SK-N-SH treated with all-trans-retinoic acid at 6 μM for 48 hours (cell line): Measurements from ENCODE around the gene UNC45A.

Experiments
- ATAC-seq: fragments of 200-7000 bp; cut with Tn5 transposase; 3 replicates; pipeline ENCODE4 v1.9.1; 2020; ENCODE audit warnings: mild to moderate bottlenecking, moderate library complexity
- ARNTL ChIP-seq: fragments of 450-650 bp; formaldehyde crosslinking; IDR thresholded peaks from 2 replicates; pipeline ENCODE4 v1.5.0; 2020; ENCODE audit warnings: low read depth, mild to moderate bottlenecking, moderate library complexity, borderline replicate concordance
- BACH2 ChIP-seq: fragments of 250-450 bp; sonication (Bioruptor Pico); IDR thresholded peaks from 2 replicates; pipeline ENCODE4 v1.9.0; 2021; ENCODE audit warnings: mild to moderate bottlenecking, borderline replicate concordance
- CSDC2 ChIP-seq: fragments of 250-450 bp; sonication (Bioruptor Pico); IDR thresholded peaks from 2 replicates; pipeline ENCODE4 v1.5.0; 2020; ENCODE audit warnings: mild to moderate bottlenecking, moderate library complexity
- ESRRG ChIP-seq: fragments of 250-450 bp; sonication (Bioruptor Pico); IDR thresholded peaks from 2 replicates; pipeline ENCODE4 v1.6.1; 2021; ENCODE audit warnings: mild to moderate bottlenecking
- GLIS3 ChIP-seq: fragments of 250-450 bp; sonication (Bioruptor Pico); IDR thresholded peaks from 2 replicates; pipeline ENCODE4 v1.5.0; 2020; ENCODE audit warnings: mild to moderate bottlenecking, moderate library complexity
- OSR1 ChIP-seq: fragments of 250-450 bp; sonication (Bioruptor Pico); IDR thresholded peaks from 2 replicates; pipeline ENCODE4 v1.8.0; 2022; ENCODE audit warnings: moderate library complexity, mild to moderate bottlenecking, inconsistent platforms
- PPARA ChIP-seq: fragments of 250-450 bp; sonication (Bioruptor Pico); IDR thresholded peaks from 2 replicates; pipeline ENCODE4 v1.5.0; 2020; ENCODE audit warnings: mild to moderate bottlenecking, borderline replicate concordance
- RARB ChIP-seq: fragments of 250-450 bp; sonication (Bioruptor Pico); IDR thresholded peaks from 2 replicates; pipeline ENCODE4 v1.8.0; 2021; ENCODE audit warnings: mild to moderate bottlenecking, moderate library complexity
- SNAI2 ChIP-seq: fragments of 250-450 bp; sonication (Bioruptor Pico); IDR thresholded peaks from 2 replicates; pipeline ENCODE4 v1.5.0; 2020; ENCODE audit warnings: mild to moderate bottlenecking, moderate library complexity
- TCF4 ChIP-seq: fragments of 250-450 bp; sonication (Bioruptor Pico); IDR thresholded peaks from 2 replicates; pipeline ENCODE4 v1.8.0; 2021; ENCODE audit warnings: mild to moderate bottlenecking, moderate library complexity, borderline replicate concordance
- ZC3H10 ChIP-seq: fragments of 250-450 bp; sonication (Bioruptor Pico); IDR thresholded peaks from 2 replicates; pipeline ENCODE4 v1.5.1; 2021; ENCODE audit warnings: mild to moderate bottlenecking, moderate library complexity
- ZFP3 ChIP-seq: fragments of 250-450 bp; sonication (Bioruptor Pico); IDR thresholded peaks from 2 replicates; pipeline ENCODE4 v1.5.0; 2020; ENCODE audit warnings: mild to moderate bottlenecking, moderate library complexity
- ZNF565 ChIP-seq: fragments of 450-650 bp; formaldehyde crosslinking; conservative IDR thresholded peaks from 2 replicates; pipeline ENCODE4 v1.5.0; 2020; ENCODE audit warnings: low read depth, mild to moderate bottlenecking, moderate library complexity
- TF ChIP-seq, protein P1 (sequence below): fragments of 250-450 bp; sonication (Bioruptor Pico); IDR thresholded peaks from 2 replicates; pipeline ENCODE4 v1.8.0; 2020; ENCODE audit warnings: mild to moderate bottlenecking, moderate library complexity, borderline replicate concordance
- TF ChIP-seq, protein P2 (sequence below): fragments of 250-450 bp; sonication (Bioruptor Pico); IDR thresholded peaks from 2 replicates; pipeline ENCODE4 v1.5.1; 2020; ENCODE audit warnings: low read depth, mild to moderate bottlenecking, moderate library complexity
- TF ChIP-seq, protein P3 (sequence below): fragments of 250-450 bp; sonication (Bioruptor Pico); IDR thresholded peaks from 2 replicates; pipeline ENCODE4 v1.8.0; 2021; ENCODE audit warnings: low read depth, mild to moderate bottlenecking, moderate library complexity, borderline replicate concordance
- TF ChIP-seq, protein P4 (sequence below): fragments of 250-450 bp; sonication (Bioruptor Pico); IDR thresholded peaks from 2 replicates; pipeline ENCODE4 v1.5.0; 2020; ENCODE audit warnings: mild to moderate bottlenecking, moderate library complexity
- TF ChIP-seq, protein P5 (sequence below): fragments of 250-450 bp; sonication (Bioruptor Pico); IDR thresholded peaks from 2 replicates; pipeline ENCODE4 v1.5.1; 2021; ENCODE audit warnings: mild to moderate bottlenecking, moderate library complexity

UNC45A gene

DNA sequence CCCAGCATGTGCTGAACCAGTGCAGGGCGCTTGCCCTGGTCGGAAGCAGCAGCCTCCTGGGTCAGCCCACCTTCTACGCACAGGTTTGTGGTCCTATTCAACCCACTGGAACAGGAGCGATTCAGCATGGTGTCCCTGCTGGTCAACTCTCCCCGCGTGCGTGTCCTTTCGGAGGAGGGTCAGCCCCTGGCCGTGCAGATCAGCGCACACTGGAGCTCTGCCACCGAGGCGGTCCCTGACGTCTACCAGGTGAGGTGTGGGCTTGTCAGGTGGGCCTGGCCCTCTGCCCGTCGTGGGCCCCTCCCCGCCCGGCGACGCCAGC, 23.8 kb upstream of the UNC45A start:
- ATAC-seq, result no peak
- no peak for TF ChIP-seq TCF4 (CRISPR knock-in tag)
- TF ChIP-seq BACH2 (CRISPR knock-in tag), result no peak
- TF ChIP-seq ZFP3 (CRISPR knock-in tag), result no peak
- no peak for TF ChIP-seq ESRRG (CRISPR knock-in tag)
- TF ChIP-seq, protein P1, sequence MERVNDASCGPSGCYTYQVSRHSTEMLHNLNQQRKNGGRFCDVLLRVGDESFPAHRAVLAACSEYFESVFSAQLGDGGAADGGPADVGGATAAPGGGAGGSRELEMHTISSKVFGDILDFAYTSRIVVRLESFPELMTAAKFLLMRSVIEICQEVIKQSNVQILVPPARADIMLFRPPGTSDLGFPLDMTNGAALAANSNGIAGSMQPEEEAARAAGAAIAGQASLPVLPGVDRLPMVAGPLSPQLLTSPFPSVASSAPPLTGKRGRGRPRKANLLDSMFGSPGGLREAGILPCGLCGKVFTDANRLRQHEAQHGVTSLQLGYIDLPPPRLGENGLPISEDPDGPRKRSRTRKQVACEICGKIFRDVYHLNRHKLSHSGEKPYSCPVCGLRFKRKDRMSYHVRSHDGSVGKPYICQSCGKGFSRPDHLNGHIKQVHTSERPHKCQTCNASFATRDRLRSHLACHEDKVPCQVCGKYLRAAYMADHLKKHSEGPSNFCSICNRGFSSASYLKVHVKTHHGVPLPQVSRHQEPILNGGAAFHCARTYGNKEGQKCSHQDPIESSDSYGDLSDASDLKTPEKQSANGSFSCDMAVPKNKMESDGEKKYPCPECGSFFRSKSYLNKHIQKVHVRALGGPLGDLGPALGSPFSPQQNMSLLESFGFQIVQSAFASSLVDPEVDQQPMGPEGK, result no peak
- TF ChIP-seq, protein P2, sequence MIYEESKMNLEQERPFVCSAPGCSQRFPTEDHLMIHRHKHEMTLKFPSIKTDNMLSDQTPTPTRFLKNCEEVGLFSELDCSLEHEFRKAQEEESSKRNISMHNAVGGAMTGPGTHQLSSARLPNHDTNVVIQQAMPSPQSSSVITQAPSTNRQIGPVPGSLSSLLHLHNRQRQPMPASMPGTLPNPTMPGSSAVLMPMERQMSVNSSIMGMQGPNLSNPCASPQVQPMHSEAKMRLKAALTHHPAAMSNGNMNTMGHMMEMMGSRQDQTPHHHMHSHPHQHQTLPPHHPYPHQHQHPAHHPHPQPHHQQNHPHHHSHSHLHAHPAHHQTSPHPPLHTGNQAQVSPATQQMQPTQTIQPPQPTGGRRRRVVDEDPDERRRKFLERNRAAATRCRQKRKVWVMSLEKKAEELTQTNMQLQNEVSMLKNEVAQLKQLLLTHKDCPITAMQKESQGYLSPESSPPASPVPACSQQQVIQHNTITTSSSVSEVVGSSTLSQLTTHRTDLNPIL (CRISPR knock-in tag), result no peak
- TF ChIP-seq PPARA, result no peak

DNA sequence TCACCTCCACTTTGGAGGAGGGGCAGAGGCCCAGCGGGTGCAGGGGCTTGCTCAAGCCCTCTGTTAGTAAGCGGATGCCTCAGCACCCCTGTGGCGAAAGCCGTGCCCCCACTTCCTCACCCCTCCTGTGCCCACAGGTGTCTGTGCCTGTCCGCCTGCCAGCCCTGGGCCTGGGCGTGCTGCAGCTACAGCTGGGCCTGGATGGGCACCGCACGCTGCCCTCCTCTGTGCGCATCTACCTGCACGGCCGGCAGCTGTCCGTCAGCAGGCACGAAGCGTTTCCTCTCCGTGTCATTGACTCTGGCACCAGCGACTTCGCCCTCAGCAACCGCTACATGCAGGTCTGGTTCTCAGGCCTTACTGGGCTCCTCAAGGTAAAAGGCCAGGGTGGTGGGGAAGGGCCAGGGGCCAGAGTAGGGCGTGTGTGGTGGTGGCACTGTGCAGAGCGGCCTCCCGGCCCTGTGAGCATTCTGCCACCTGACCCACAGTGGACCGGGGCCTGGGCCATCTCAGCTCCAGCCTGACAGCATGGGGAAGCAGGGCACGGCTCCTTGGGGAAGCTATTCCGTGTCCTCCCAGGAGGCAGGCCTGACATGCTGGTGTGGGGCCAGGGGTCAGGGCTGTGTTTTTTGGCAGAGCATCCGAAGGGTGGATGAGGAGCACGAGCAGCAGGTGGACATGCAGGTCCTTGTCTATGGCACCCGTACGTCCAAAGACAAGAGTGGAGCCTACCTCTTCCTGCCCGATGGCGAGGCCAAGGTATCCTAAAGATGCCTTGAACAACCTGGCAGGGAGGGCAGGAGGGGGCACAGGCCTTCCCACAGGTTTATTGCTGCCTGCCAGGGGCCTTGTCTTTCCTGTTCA, 22.9 kb upstream of the UNC45A start:
- ATAC-seq, result no peak
- TF ChIP-seq OSR1 (CRISPR knock-in tag) (no peak), ZC3H10 (no peak)

DNA sequence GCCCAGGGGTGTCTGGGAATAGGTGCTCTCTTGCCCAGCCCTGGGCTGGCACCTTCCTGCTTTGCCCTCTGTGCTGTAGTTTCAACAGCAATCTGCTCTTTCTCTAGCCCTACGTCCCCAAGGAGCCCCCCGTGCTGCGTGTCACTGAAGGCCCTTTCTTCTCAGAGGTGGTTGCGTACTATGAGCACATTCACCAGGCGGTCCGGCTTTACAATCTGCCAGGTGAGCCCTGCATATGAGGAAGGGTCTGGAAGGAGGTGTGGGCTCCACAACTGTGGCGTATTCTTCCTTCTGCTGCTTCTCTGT, 22.4 kb upstream of the UNC45A start:
- TF ChIP-seq ESRRG (CRISPR knock-in tag), result no peak
- TF ChIP-seq ARNTL, result no peak
- TF ChIP-seq ZNF565, result no peak
- ATAC-seq, result no peak

DNA sequence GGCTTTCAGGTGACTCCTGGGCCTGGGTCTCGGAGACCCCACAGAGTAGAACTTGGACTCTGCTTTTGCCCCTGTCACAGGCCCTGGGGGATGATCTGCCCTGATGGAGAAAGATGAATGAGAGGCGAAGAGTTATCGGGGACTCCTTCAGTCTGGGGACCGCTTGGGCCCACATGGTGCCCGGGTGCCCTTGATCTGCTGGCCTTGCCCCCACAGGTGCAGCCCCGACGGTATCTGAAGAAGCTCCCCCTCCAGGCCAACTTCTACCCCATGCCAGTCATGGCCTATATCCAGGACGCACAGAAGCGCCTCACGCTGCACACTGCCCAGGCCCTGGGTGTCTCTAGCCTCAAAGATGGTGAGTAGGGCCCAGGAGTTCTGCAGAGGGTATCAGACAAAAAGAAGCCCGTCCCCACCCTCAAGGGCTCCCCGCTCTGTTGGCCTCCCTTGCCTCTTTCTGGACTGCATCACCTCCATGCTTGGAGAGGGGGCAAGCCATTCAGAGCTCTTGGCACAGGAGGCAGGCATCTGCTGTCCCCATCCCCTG, 21.6 kb upstream of the UNC45A start:
- TF ChIP-seq, protein P3, sequence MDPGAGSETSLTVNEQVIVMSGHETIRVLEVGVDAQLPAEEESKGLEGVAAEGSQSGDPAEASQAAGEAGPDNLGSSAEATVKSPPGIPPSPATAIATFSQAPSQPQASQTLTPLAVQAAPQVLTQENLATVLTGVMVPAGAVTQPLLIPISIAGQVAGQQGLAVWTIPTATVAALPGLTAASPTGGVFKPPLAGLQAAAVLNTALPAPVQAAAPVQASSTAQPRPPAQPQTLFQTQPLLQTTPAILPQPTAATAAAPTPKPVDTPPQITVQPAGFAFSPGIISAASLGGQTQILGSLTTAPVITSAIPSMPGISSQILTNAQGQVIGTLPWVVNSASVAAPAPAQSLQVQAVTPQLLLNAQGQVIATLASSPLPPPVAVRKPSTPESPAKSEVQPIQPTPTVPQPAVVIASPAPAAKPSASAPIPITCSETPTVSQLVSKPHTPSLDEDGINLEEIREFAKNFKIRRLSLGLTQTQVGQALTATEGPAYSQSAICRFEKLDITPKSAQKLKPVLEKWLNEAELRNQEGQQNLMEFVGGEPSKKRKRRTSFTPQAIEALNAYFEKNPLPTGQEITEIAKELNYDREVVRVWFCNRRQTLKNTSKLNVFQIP (CRISPR knock-in tag), result no peak
- TF ChIP-seq ESRRG (CRISPR knock-in tag) (no peak), ZC3H10 (no peak), RARB (no peak)
- ATAC-seq, result no peak

DNA sequence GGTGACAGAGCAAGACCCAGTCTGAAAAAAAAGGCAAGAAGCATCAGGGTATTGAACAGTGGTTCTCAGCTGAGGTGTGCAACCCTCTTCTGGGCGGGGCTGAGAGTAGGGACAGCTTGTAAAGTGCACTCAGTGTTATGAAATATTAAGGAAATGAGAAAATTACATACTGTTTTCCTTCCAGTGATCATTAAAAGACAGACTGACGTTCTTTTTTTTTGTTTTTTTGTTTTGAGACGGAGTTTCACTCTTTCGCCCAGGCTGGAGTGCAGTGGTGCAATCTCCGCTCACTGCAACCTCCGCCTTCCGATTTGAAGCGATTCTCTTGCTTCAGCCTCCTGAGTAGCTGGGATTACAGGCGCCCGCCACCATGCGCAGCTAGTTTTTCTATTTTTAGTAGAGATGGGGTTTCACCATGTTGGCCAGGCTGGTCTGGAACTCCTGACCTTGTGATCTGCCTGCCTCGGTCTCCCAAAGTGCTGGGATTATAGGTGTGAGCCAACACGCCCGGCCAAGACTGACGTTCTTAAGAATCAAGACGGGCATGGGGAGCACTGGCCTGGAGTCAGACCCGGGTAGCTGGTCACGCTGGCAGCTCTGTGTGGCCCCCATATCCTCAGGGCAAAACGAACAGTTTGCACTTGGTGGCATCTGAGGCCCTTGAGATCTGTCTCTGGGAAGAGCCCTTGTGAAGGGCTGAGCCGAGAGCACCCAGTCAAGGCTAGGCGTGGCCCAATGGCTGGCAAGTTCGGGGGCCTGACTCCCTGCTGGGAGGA, 20.6 kb upstream of the UNC45A start:
- no peak for ATAC-seq
- TF ChIP-seq BACH2 (CRISPR knock-in tag), result no peak
- TF ChIP-seq GLIS3 (CRISPR knock-in tag), result no peak
- TF ChIP-seq SNAI2 (CRISPR knock-in tag), result no peak
- TF ChIP-seq, protein P2 (CRISPR knock-in tag), result no peak
- no peak for TF ChIP-seq CSDC2 (CRISPR knock-in tag)
- no peak for TF ChIP-seq OSR1 (CRISPR knock-in tag)
- no peak for TF ChIP-seq ZFP3 (CRISPR knock-in tag)
- no peak for TF ChIP-seq ESRRG (CRISPR knock-in tag)
- TF ChIP-seq, protein P4, sequence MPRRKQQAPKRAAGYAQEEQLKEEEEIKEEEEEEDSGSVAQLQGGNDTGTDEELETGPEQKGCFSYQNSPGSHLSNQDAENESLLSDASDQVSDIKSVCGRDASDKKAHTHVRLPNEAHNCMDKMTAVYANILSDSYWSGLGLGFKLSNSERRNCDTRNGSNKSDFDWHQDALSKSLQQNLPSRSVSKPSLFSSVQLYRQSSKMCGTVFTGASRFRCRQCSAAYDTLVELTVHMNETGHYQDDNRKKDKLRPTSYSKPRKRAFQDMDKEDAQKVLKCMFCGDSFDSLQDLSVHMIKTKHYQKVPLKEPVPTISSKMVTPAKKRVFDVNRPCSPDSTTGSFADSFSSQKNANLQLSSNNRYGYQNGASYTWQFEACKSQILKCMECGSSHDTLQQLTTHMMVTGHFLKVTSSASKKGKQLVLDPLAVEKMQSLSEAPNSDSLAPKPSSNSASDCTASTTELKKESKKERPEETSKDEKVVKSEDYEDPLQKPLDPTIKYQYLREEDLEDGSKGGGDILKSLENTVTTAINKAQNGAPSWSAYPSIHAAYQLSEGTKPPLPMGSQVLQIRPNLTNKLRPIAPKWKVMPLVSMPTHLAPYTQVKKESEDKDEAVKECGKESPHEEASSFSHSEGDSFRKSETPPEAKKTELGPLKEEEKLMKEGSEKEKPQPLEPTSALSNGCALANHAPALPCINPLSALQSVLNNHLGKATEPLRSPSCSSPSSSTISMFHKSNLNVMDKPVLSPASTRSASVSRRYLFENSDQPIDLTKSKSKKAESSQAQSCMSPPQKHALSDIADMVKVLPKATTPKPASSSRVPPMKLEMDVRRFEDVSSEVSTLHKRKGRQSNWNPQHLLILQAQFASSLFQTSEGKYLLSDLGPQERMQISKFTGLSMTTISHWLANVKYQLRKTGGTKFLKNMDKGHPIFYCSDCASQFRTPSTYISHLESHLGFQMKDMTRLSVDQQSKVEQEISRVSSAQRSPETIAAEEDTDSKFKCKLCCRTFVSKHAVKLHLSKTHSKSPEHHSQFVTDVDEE (CRISPR knock-in tag), result no peak
- TF ChIP-seq, protein P3 (CRISPR knock-in tag), result no peak
- TF ChIP-seq, protein P5, sequence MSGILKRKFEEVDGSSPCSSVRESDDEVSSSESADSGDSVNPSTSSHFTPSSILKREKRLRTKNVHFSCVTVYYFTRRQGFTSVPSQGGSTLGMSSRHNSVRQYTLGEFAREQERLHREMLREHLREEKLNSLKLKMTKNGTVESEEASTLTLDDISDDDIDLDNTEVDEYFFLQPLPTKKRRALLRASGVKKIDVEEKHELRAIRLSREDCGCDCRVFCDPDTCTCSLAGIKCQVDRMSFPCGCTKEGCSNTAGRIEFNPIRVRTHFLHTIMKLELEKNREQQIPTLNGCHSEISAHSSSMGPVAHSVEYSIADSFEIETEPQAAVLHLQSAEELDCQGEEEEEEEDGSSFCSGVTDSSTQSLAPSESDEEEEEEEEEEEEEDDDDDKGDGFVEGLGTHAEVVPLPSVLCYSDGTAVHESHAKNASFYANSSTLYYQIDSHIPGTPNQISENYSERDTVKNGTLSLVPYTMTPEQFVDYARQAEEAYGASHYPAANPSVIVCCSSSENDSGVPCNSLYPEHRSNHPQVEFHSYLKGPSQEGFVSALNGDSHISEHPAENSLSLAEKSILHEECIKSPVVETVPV (CRISPR knock-in tag), result no peak
